Prostate gland (tissue), 2 donors: ENCODE data around the gene FILIP1. TPM values are rescaled to one million over a fixed set of nuclear protein-coding genes. Genes with fewer than 3 reads are reported as not detected.

ENCODE experiments used
- DNase-seq: peaks from one replicate; pipeline ENCODE4 v3.0.0-alpha.2; 2019; ENCODE audit warnings: low spot score
- H3K27ac ChIP-seq, 2 donors: fragments of 200-600 bp; sonication (generic); 2 replicates each; pipeline ENCODE4 v1.5.1; 2017 to 2019
- H3K27me3 ChIP-seq: fragments of 200-600 bp; sonication (generic); replicated peaks from 2 replicates; pipeline ENCODE4 v1.5.1; 2019; ENCODE audit not compliant: insufficient read depth
- H3K36me3 ChIP-seq, 2 donors: fragments of 200-600 bp; sonication (generic); 1 replicate in 1 of 2; 2 replicates in 1 of 2; pipeline versions ENCODE4 v1.5.1 to v1.8.1; 2017 to 2019
- H3K4me1 ChIP-seq: fragments of 200-600 bp; sonication (generic); replicated peaks from 2 replicates; pipeline ENCODE4 v1.5.1; 2019
- H3K4me3 ChIP-seq, 2 donors: fragments of 200-600 bp; sonication (generic); 2 replicates each; pipeline ENCODE4 v1.5.1; 2017 to 2019
- H3K9me3 ChIP-seq: fragments of 200-600 bp; sonication (generic); 2 replicates; pipeline ENCODE4 v1.5.1; 2017
- POLR2A ChIP-seq: fragments of 450-650 bp; IDR thresholded peaks from one replicate; pipeline ENCODE4 v1.6.1; 2016; ENCODE audit warnings: antibody characterized with exemption, mild to moderate bottlenecking
- POLR2AphosphoS5 ChIP-seq: sonication (generic); formaldehyde crosslinking; IDR thresholded peaks from one replicate; pipeline ENCODE4 v1.6.1; 2017; ENCODE audit warnings: antibody characterized with exemption
- WGBS: methylation state at CpG from one replicate; pipeline ENCODE4 v1.1.5; 2018; 5-methylcytosine and 5-hydroxymethylcytosine counted together
- intact Hi-C: fragments of 100-400 bp; cut with DNase I; formaldehyde crosslinking; loops from one replicate; pipeline ENCODE4 v1.14.2; 2022
- total RNA-seq, 2 donors: library from RNA; depleted of rRNA; stranded (reverse); fragments of >200 nt; gene quantifications; one replicate each; pipeline ENCODE4 v1.1.0, GENCODE V29; 2016
- TF ChIP-seq, protein P1 (sequence below), 4 experiments: fragments of 200-600 bp in 2 of 4; fragments of 450-650 bp in 2 of 4; sonication (generic) in 2 of 4; IDR thresholded peaks; 1 replicate in 3 of 4; 2 replicates in 1 of 4; pipeline ENCODE4 v1.5.1; 2016 to 2019; ENCODE audit warnings: antibody characterized with exemption in 4 of 4, mild to moderate bottlenecking in 2 of 4, moderate library complexity in 2 of 4

The FILIP1 gene
- total RNA-seq, 2 donors from 2014 or later: 2.1 to 3.3 TPM

DNA sequence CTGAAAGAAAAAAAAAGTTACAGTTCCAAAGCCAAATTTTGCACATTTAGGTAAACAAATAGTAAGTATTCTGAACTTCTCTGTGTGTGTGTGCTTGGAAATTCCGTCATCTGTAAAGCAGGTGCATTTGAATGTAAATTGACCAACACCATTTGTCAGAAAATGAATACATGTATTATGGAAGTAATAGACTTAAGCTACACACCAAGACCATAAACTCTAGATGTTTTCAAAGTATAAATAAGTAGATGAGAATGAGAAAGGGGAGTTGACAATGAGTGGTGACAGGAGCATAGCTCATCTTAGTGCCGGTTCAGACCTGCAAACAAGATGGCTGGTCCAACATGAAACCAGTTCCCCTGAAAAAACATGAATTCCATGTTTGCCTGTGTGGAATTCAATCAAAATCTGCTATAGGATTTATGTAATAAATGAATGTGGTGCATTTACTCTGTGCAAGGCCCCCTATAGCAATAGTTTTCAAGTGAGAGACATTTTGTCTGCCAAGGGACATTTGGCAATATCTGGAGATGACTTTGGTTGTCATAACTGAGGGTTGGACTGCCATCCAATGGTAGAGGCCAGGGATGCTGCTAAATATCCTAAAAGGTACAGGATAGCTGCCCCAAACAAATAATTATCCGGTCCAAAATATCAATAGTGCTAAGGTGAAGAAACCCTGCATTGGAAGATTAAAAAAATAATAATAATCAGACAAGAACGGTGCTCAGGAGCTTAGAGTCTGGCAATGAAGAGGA is 11.0 kb upstream of the FILIP1 start:
- no peak overlapping the region for H3K4me3 ChIP-seq
- no peaks in the 10 kb centered on the region for H3K9me3 ChIP-seq
- H3K27ac ChIP-seq: no peak overlapping the region
- no peak for TF ChIP-seq POLR2A
- TF ChIP-seq, protein P1, sequence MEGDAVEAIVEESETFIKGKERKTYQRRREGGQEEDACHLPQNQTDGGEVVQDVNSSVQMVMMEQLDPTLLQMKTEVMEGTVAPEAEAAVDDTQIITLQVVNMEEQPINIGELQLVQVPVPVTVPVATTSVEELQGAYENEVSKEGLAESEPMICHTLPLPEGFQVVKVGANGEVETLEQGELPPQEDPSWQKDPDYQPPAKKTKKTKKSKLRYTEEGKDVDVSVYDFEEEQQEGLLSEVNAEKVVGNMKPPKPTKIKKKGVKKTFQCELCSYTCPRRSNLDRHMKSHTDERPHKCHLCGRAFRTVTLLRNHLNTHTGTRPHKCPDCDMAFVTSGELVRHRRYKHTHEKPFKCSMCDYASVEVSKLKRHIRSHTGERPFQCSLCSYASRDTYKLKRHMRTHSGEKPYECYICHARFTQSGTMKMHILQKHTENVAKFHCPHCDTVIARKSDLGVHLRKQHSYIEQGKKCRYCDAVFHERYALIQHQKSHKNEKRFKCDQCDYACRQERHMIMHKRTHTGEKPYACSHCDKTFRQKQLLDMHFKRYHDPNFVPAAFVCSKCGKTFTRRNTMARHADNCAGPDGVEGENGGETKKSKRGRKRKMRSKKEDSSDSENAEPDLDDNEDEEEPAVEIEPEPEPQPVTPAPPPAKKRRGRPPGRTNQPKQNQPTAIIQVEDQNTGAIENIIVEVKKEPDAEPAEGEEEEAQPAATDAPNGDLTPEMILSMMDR (IDR thresholded peaks at IDR 0.05): peak in 1 of 4 experiments; percentile 31
- DNase-seq: no peak
- no peaks in the 10 kb centered on the region for H3K4me1 ChIP-seq
- intact Hi-C loops: loop anchor here (5.0 kb wide), 1 partner anchor 137 kb away; no protein-coding TSS in a partner anchor
- WGBS: 78% methylated on average over 4 of the region's 4 CpGs
- no peaks in the 10 kb centered on the region for H3K27me3 ChIP-seq
- no peaks in the 10 kb centered on the region for H3K36me3 ChIP-seq

- H3K27me3 ChIP-seq: no peaks in the 10 kb centered on the region
- WGBS: 87% methylated on average over 2 of the region's 2 CpGs
- intact Hi-C loops: no loop called here
- no peaks in the 10 kb centered on the region for H3K4me1 ChIP-seq
- TF ChIP-seq, protein P1 (IDR thresholded peaks at IDR 0.05): no peak
- no peak for TF ChIP-seq POLR2A
- TF ChIP-seq POLR2AphosphoS5: no peak
- H3K9me3 ChIP-seq: no peaks in the 10 kb centered on the region
- no peak overlapping the region for H3K27ac ChIP-seq
- H3K4me3 ChIP-seq: no peak overlapping the region
- H3K36me3 ChIP-seq: no peaks in the 10 kb centered on the region
- no peak for DNase-seq
Observed at GRCh38 chr6:75503291-75503690, 9.7 kb upstream of the FILIP1 start.

DNA sequence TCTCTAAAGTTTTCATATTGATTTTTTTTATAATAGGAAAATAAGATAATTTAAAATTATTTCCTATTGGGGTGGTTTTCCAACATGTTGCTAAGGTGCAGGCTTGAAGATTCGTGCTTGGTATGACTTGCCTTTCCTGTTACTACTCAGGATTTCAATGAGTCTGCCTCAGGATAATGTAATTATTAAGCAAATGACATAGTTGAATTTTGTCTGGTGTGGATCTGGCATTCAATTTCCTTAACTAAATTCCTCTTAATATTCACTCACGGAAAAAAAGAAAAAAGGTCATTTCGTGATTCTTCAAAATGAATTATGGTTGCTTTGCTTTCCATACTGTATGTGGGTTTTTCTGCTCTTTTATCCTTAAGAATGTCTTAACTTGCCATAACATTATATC is 9.3 kb upstream of the FILIP1 start:
- no peak overlapping the region for H3K4me3 ChIP-seq
- no peak overlapping the region for H3K27ac ChIP-seq
- WGBS: 87% methylated on average over 3 of the region's 3 CpGs
- intact Hi-C loops: no loop called here
- no peaks in the 10 kb centered on the region for H3K36me3 ChIP-seq
- H3K4me1 ChIP-seq: no peaks in the 10 kb centered on the region
- no peaks in the 10 kb centered on the region for H3K9me3 ChIP-seq
- TF ChIP-seq POLR2AphosphoS5: no peak
- TF ChIP-seq POLR2A: no peak
- TF ChIP-seq, protein P1 (IDR thresholded peaks at IDR 0.05): no peak
- no peak for DNase-seq
- no peaks in the 10 kb centered on the region for H3K27me3 ChIP-seq

DNA sequence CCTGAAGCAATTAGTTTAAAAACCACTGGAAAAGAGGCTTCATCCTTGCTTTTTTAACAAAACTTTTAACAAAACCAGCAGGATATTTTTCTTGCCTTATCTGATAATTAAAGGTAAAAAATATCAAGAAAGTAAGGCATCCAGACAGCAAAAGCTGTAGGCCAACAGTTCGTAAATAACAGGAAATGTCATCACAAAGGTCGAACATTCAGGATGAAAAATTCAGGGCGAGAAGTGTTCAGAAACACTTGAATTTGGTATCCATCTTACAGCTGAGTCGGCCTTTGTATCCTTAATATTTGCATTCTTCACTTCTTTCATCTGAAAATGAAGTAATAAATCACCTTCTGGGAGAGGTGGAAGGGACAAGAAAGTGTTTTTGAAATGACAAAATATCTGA is 8.2 kb upstream of the FILIP1 start:
- Histone ChIP-seq H3K36me3 (no peaks in the 10 kb centered on the region), H3K4me3 (no peak overlapping the region), H3K9me3 (no peaks in the 10 kb centered on the region), H3K4me1 (no peaks in the 10 kb centered on the region), H3K27me3 (no peaks in the 10 kb centered on the region), H3K27ac (no peak overlapping the region)
- intact Hi-C loops: no loop called here
- TF ChIP-seq, protein P1 (IDR thresholded peaks at IDR 0.05): no peak
- TF ChIP-seq POLR2AphosphoS5 (no peak), POLR2A (no peak)
- DNase-seq: no peak
- WGBS: 71% methylated on average over 4 of the region's 4 CpGs

- Histone ChIP-seq H3K27ac (no peak overlapping the region), H3K36me3 (no peaks in the 10 kb centered on the region), H3K4me3 (no peak overlapping the region), H3K27me3 (no peaks in the 10 kb centered on the region), H3K4me1 (no peaks in the 10 kb centered on the region), H3K9me3 (no peaks in the 10 kb centered on the region)
- intact Hi-C loops: no loop called here
- 80% methylated on average over 4 of the region's 4 CpGs for WGBS
- TF ChIP-seq, protein P1 (IDR thresholded peaks at IDR 0.05): no peak
- TF ChIP-seq POLR2A (no peak), POLR2AphosphoS5 (no peak)
- no peak for DNase-seq
Observed at GRCh38 chr6:75499640-75500039, 6.0 kb upstream of the FILIP1 start.
